Epithelial cell of proximal tubule (primary cell): ENCODE measurements around the gene CILP. TPM values are rescaled to one million over a fixed set of nuclear protein-coding genes. Genes with fewer than 3 reads are reported as not detected.
"Not testable (repeated sequence)": the region's sequence is repeated elsewhere in the genome, so short reads cannot be mapped to it uniquely, and the experiment has no call there.

Experiments
- DNase-seq: peaks from one replicate; pipeline ENCODE4 v3.0.0-alpha.2; 2011; ENCODE audit warnings: low read depth
- H3K4me3 ChIP-seq: 2 replicates; pipeline ENCODE4 v1.5.1; 2011; ENCODE audit warnings: low read depth, mild to moderate bottlenecking, low read length
- total RNA-seq: library from RNA; depleted of rRNA; stranded (reverse); fragments of >200 nt; gene quantifications from 2 replicates; pipeline ENCODE4 v1.2.3, GENCODE V29; 2015
- TF ChIP-seq, protein P1 (sequence below): conservative IDR thresholded peaks from 2 replicates; pipeline ENCODE4 v1.5.1; 2012; ENCODE audit warnings: low read depth, mild to moderate bottlenecking, low read length

Gene CILP
- total RNA-seq, 1 donor from 2014 or later = not detected

DNA sequence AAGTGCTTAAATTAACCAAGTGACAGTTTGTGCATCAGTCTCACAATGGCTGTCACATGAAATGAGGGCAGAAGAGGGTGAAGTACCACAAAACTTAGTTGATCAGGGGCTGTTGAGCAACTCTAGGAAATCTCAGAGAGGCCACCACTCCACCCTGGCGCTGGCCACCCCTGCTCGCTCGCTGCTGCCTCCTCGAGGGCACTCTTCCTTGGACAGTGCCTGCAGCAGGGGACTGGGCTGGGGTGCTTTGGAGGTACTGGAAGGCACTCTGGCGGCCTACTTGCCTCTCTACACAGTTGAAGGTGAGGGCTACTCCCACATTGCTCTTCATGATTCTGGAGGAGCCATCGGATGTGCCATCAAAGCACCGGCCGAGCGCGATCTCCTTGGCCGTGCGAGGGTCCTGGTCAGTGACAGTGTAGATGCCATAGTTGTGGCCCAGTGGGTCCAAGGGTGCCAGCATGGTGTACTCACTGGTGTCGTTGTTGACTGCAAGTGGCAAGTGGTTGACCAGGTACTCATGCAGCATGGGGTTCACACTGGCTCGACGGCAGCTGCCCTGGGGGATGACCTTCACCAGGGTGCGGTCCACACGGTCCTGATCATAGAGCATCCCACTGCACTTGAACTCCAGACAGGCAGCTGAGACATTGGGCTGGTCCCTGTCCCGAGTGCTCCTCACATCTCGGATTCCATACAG lies 14.5 kb downstream of the CILP start:
- TF ChIP-seq, protein P1, sequence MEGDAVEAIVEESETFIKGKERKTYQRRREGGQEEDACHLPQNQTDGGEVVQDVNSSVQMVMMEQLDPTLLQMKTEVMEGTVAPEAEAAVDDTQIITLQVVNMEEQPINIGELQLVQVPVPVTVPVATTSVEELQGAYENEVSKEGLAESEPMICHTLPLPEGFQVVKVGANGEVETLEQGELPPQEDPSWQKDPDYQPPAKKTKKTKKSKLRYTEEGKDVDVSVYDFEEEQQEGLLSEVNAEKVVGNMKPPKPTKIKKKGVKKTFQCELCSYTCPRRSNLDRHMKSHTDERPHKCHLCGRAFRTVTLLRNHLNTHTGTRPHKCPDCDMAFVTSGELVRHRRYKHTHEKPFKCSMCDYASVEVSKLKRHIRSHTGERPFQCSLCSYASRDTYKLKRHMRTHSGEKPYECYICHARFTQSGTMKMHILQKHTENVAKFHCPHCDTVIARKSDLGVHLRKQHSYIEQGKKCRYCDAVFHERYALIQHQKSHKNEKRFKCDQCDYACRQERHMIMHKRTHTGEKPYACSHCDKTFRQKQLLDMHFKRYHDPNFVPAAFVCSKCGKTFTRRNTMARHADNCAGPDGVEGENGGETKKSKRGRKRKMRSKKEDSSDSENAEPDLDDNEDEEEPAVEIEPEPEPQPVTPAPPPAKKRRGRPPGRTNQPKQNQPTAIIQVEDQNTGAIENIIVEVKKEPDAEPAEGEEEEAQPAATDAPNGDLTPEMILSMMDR = no peak
- DNase-seq = no peak
- no peak overlapping the region for H3K4me3 ChIP-seq

DNA sequence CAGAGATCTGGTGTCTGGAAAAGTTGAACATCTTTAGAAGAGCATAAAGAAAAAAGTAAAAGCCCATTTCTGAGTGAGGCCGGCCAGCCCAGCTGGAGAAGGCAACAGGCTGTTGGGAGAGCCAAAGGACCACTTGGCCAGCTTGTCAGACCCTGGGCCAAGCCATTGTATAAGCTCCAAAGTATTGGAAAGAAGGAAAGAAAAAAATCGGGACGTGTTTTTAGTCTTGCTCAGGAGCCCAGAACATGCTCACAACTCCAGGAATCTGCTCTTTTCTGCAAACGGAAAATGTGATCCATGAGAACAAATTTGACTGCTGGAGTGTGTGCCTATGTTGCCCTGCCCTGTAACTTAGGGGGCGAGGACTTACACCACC lies 15.7 kb downstream of the CILP start:
- TF ChIP-seq, protein P1 = no peak

DNA sequence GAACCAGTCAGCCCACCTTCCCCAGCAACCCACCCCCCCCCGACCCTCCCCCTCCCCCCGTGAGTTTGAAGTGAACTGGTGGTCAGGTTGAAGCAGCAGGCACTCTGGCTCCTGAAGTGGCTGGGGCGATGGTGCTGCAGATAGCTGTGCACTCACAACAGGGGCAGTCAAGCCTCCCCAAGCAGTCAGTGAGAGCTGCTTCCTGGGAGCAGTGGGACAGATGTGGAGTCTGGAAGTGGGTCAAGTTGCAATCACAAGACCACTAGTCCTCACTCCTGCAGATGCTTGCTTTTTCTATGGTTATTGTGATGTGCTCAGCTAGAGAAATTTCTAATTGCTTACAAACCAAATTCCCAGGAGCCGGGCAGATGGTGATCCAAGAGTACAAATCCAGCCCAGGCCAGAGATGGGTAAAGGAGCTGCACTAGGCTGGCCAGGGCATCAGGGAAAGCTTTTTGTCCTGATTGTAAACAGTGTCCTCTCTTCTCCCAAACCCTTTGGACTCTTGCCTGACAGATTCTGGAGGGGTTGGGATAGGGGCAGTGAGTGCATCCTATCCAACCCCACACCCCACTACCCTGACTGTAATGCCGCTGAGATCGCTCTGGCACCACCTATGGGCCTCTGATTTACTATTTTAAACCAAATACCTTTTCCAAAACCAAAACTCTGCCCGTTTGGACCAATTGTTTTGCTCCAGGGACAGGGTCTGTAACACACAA lies 16.3 kb downstream of the CILP start:
- TF ChIP-seq, protein P1 = no peak
- no peak overlapping the region for H3K4me3 ChIP-seq
- DNase-seq = no peak

More for the DNA sequence above, 15.7 kb downstream of the CILP start:
- H3K4me3 ChIP-seq = no peak overlapping the region
- no peak for DNase-seq

DNA sequence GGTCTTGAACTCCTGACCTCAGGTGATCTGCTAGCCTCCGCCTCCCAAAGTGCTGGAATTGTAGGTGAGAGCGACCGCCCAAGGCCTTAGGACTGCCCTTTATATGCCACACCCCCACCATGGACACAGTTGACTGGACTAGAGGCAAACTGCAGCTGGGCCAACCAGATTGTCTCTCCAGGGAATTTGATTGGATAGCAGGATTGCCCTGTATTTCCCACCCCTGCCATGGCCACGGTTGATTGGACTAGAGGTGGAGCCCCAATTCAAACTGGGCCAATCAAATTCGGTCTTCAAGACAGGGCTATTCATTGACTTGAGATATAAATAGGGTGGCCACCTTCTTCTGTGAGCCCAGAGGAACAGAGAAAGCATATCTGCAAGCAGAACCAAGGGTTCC lies 19.3 kb downstream of the CILP start:
- TF ChIP-seq, protein P1 = no peak
- DNase-seq = no peak
- H3K4me3 ChIP-seq = no peak overlapping the region

DNA sequence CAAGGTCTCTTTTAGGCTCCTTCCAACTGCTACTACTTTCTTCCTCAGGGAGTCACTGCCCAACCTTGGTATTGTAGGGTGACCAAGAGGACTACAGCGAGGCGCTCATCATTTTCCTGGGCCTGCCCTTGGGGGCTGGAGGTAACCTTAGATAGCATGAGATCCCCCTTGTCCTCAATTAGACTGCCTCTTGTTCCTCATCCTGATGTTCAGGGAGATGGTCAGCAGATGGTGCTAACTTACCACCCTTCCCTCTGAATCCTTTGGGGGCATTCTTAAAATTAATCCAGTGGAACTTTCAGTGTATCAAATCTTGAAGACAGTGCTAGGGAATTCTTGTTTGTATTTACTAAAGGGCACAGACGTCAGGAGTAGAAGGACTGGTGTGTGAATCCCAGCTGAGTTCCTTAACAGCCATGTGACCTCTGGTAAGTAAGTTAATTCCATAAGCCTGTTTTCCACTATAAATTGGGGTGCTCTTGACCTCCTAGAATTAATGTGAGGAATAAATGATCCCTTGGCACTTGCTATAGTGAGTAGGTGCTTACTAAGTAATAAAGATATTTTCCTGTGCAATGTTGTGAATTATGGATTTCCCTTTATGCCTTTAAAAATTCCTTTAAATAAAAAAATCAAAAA lies 22.1 kb downstream of the CILP start:
- DNase-seq = no peak
- no peak overlapping the region for H3K4me3 ChIP-seq
- TF ChIP-seq, protein P1 = peak; percentile 94

DNA sequence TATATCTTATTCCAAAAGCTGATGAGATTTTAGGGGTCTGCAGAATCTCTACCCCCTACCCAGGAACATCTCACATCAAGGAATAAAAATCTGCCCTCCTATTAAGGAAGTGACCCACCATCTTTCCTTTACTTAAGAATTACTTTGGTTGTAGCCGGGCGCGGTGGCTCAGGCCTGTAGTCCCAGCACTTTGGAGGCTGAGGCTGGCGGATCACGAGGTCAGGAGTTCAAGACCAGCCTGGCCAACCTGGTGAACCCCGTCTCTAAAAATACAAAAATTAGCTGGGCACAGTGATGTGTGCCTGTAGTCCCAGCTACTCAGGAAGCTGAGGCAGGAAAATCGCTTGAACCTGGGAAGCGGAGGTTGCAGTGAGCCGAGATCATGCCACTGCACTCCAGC lies 22.8 kb downstream of the CILP start:
- H3K4me3 ChIP-seq, DNase-seq: not testable (repeated sequence)

DNA sequence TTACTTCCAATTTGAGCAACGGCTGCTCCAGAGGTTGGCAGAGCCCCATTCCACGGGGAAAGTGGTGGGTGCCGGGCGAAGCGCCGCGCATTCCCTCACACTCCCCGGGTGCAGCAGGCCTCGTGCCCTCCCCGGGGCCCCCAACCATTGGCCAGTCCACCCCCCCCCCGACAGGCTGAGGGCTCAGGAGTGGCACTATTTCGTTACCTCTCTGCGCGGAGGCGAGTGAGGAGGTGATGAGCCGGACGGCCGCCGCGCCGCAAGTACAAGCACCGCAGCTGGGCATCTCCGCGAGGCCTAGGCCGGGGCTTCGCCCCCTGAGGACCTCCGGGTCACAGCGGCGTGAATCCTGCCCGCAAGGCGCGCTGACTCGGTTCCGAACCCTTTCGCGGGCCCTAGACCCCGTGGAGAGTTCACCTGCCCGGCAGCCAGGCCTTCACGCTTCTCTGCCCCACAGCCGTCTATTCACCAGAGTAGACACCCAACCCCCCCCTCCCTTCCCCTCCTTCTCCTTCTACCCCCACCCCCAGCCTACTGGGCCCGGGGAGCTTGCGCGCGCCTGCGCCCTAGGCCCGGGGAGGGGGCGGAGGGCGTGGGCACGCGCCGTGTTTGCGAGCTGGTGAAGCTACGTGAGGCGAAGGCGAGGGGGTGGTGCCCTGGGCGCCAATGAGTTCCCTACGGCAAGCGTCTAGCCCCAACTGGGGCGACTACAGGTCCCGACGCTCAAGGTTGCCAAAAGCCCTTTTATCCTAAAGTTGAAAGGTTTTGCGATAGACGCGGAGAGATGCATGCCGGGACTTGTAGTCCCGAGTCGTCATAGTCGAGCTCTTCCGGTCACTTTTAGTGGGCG lies 26.2 kb downstream of the CILP start, which contains the start of gene CLPX:
CLPX (minus strand) TSS at position 475 of the 850 bp plus-strand sequence; CDS start at position 286, 189 bp downstream.
- peak within 1 kb of the TSS; percentile 83 for H3K4me3 ChIP-seq
- TF ChIP-seq, protein P1 = no peak
- peak; percentile 59 for DNase-seq
